Measurements from ENCODE around the gene ZBTB46. TPM values are rescaled to one million over a fixed set of nuclear protein-coding genes. Genes with fewer than 3 reads are reported as not detected.

Gene ZBTB46
- polyA plus RNA-seq, 3 donors: 0.07 to 2.3 (median 0.37) TPM

- Histone ChIP-seq H3K36me3 (replicated peaks in 1 of 2; ENCODE audit: control insufficient read depth in 1 of 2, insufficient read depth in 2 of 2, low read length in 2 of 2) (no peaks in the 10 kb centered on the region), H3K27me3 (ENCODE audit: control insufficient read depth in 2 of 2, insufficient read depth in 2 of 2, low read length in 2 of 2) (no peaks in the 10 kb centered on the region), H4K20me1 (ENCODE audit: insufficient read depth, low read length) (no peaks in the 10 kb centered on the region), H3K9me3 (replicated peaks in 1 of 2; ENCODE audit: control insufficient read depth in 1 of 2, insufficient read depth in 1 of 2, low read length in 2 of 2) (no peaks in the 10 kb centered on the region), H3K27ac (ENCODE audit: low read depth in 1 of 2, low read length in 2 of 2) (no peak overlapping the region), H3K4me3 (replicated peaks in 1 of 3; ENCODE audit: low read depth in 2 of 3, low read length in 3 of 3) (no peak overlapping the region), H3K79me2 (ENCODE audit: insufficient read depth, low read length) (no peaks in the 10 kb centered on the region), H3K4me1 (ENCODE audit: control insufficient read depth in 1 of 2, insufficient read depth in 2 of 2, low read length in 2 of 2) (no peaks in the 10 kb centered on the region), H2AFZ (ENCODE audit: insufficient read depth, low read depth, low read length, poor library complexity, severe bottlenecking) (no peak overlapping the region), H3K9ac (ENCODE audit: insufficient read depth, low read length, poor library complexity, severe bottlenecking) (no peak overlapping the region), H3K4me2 (replicated peaks; ENCODE audit: extremely low read depth, low read length, poor library complexity, severe bottlenecking) (no peak overlapping the region)
- Mint-ChIP-seq H3K36me3 (no peaks in the 10 kb centered on the region), H3K4me1 (no peaks in the 10 kb centered on the region), H3K9me3 (peaks cover 0 to 6% (median 0%) of the 10 kb centered on the region in 7 donors), H3K27ac (no peak overlapping the region), H3K4me3 (no peak overlapping the region), H3K27me3 (ENCODE audit: low read depth in 3 of 3) (peaks cover 7 to 13% (median 10%) of the 10 kb centered on the region in 3 donors)
- TF ChIP-seq, protein P1, sequence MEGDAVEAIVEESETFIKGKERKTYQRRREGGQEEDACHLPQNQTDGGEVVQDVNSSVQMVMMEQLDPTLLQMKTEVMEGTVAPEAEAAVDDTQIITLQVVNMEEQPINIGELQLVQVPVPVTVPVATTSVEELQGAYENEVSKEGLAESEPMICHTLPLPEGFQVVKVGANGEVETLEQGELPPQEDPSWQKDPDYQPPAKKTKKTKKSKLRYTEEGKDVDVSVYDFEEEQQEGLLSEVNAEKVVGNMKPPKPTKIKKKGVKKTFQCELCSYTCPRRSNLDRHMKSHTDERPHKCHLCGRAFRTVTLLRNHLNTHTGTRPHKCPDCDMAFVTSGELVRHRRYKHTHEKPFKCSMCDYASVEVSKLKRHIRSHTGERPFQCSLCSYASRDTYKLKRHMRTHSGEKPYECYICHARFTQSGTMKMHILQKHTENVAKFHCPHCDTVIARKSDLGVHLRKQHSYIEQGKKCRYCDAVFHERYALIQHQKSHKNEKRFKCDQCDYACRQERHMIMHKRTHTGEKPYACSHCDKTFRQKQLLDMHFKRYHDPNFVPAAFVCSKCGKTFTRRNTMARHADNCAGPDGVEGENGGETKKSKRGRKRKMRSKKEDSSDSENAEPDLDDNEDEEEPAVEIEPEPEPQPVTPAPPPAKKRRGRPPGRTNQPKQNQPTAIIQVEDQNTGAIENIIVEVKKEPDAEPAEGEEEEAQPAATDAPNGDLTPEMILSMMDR (IDR thresholded peaks at IDR 0.05): no peak
- 89% methylated on average over 19 of the region's 20 CpGs for WGBS (ENCODE audit: insufficient coverage)
- no peak for DNase-seq
- intact Hi-C loops (cut with micrococcal nuclease): no loop called here
These were observed 38.2 kb downstream of the ZBTB46 start for GRCh38 chr20:63792866-63793265.

DNA sequence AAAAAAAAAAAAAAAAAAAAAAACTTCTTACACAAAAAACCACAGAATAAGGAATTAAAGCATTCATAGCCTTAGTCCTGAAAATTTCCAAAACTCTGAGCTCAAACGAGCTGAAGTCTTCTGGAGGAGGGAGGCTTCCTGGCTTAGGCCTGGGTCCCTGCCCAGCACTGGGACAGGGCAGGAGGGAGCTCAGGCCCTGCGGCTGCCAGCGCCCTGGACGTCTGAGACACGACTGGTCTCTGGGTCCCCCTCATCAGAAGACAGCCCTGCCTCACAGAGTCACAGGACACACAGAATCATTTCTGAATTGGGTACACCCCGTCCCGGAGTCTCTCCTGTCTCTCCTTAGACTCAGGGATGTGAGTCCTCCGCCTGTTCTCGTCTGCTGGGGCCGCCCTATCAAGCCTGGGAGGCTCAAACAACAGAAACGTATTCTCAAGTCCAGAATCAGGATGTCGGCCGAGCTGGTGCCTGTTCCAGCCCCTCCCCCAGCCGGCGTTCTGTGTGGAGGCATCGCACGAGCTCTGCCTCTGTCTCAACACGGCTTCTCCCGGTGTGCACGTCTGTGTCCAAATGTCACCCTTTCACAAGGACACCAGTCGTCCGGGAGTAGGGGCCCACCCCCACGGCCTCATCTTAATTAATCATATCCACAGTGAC is 39.4 kb downstream of the ZBTB46 start:
- intact Hi-C loops (cut with micrococcal nuclease): no loop called here
- no peak overlapping the region for H2AFZ ChIP-seq (ENCODE audit: insufficient read depth, low read depth, low read length, poor library complexity, severe bottlenecking)
- H3K27ac Mint-ChIP-seq: no peak overlapping the region
- no peak overlapping the region for H3K4me3 ChIP-seq (replicated peaks in 1 of 3; ENCODE audit: low read depth in 2 of 3, low read length in 3 of 3)
- DNase-seq: no peak
- TF ChIP-seq, protein P1 (IDR thresholded peaks at IDR 0.05): no peak
- no peaks in the 10 kb centered on the region for H3K27me3 ChIP-seq (ENCODE audit: control insufficient read depth in 2 of 2, insufficient read depth in 2 of 2, low read length in 2 of 2)
- peaks cover 0 to 1% of the 10 kb centered on the region in 2 donors for H3K4me1 ChIP-seq (ENCODE audit: control insufficient read depth in 1 of 2, insufficient read depth in 2 of 2, low read length in 2 of 2)
- WGBS (ENCODE audit: insufficient coverage): 92% methylated on average over 23 of the region's 23 CpGs
- no peak overlapping the region for H3K4me2 ChIP-seq (replicated peaks; ENCODE audit: extremely low read depth, low read length, poor library complexity, severe bottlenecking)
- no peaks in the 10 kb centered on the region for H3K36me3 Mint-ChIP-seq
- no peak overlapping the region for H3K27ac ChIP-seq (ENCODE audit: low read depth in 1 of 2, low read length in 2 of 2)
- peaks cover 4 to 12% (median 11%) of the 10 kb centered on the region in 3 donors for H3K27me3 Mint-ChIP-seq (ENCODE audit: low read depth in 3 of 3)
- H3K36me3 ChIP-seq (replicated peaks in 1 of 2; ENCODE audit: control insufficient read depth in 1 of 2, insufficient read depth in 2 of 2, low read length in 2 of 2): no peaks in the 10 kb centered on the region
- peaks cover 0 to 6% (median 0%) of the 10 kb centered on the region in 7 donors for H3K9me3 Mint-ChIP-seq
- H4K20me1 ChIP-seq (ENCODE audit: insufficient read depth, low read length): no peaks in the 10 kb centered on the region
- no peaks in the 10 kb centered on the region for H3K9me3 ChIP-seq (replicated peaks in 1 of 2; ENCODE audit: control insufficient read depth in 1 of 2, insufficient read depth in 1 of 2, low read length in 2 of 2)
- H3K4me1 Mint-ChIP-seq: no peaks in the 10 kb centered on the region
- H3K9ac ChIP-seq (ENCODE audit: insufficient read depth, low read length, poor library complexity, severe bottlenecking): no peak overlapping the region
- H3K4me3 Mint-ChIP-seq: no peak overlapping the region
- no peaks in the 10 kb centered on the region for H3K79me2 ChIP-seq (ENCODE audit: insufficient read depth, low read length)
